AG09319 (cell line): ENCODE data around the gene GCK.

Experiments used
- DNase-seq: peaks from one replicate; pipeline ENCODE4 v3.0.0-alpha.2; 2010; ENCODE audit warnings: low read depth; ENCODE audit errors: extremely low read depth
- TF ChIP-seq, protein P1 (sequence below): IDR thresholded peaks from 2 replicates; pipeline ENCODE4 v1.5.1; 2011; ENCODE audit warnings: low read depth, mild to moderate bottlenecking, inconsistent platforms, low read length, moderate library complexity

GCK gene

DNA sequence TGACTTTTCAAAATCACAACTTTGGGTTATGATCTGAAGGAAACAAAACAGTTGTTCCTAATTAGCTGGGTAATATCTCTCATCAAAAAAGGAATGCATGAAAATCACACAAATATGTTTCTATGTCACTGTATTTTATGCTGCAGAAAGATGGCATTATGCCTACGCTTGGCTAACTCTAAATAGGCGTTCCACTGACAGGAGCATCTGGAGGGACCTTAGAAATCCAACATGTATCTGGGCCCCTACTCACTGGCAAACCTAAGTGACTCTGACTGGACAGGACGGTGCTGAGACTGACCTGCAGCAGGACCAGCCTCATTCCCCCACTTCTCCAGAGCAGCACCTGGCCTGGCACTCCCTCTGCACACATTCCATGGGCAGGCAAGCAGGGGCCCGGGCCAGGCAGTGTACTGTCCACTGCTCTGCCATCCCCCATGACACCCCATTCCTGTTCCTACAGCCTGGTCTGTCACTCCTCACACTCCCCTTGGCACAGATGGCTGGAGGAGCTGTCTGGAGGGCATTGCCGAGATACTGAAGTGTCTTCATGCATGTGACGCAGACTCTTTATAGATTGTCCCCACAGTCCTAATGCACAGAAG is 45.5 kb downstream of the GCK start:
- DNase-seq = no peak
- TF ChIP-seq, protein P1, sequence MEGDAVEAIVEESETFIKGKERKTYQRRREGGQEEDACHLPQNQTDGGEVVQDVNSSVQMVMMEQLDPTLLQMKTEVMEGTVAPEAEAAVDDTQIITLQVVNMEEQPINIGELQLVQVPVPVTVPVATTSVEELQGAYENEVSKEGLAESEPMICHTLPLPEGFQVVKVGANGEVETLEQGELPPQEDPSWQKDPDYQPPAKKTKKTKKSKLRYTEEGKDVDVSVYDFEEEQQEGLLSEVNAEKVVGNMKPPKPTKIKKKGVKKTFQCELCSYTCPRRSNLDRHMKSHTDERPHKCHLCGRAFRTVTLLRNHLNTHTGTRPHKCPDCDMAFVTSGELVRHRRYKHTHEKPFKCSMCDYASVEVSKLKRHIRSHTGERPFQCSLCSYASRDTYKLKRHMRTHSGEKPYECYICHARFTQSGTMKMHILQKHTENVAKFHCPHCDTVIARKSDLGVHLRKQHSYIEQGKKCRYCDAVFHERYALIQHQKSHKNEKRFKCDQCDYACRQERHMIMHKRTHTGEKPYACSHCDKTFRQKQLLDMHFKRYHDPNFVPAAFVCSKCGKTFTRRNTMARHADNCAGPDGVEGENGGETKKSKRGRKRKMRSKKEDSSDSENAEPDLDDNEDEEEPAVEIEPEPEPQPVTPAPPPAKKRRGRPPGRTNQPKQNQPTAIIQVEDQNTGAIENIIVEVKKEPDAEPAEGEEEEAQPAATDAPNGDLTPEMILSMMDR = no peak

DNA sequence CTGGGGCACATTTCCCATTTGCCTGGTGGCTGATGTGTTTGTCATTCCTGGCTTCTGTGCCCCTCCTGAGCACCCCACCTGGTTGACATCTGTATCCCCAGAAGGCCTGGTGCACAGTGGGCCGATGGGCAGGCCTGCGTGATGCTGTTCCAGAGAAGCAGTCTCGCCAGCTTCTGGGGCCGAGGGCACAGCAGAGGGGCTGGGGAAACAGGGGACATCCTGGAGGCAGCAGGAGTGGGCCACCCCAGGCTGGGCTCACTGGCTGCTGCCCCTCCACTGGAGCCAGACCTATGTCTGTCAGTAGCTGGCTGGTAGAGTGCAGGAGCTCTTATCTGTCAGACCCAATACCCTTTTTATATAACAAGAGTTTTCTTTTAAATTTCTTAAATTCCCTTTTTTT is 47.2 kb downstream of the GCK start:
- TF ChIP-seq, protein P1 = no peak
- DNase-seq = no peak

DNA sequence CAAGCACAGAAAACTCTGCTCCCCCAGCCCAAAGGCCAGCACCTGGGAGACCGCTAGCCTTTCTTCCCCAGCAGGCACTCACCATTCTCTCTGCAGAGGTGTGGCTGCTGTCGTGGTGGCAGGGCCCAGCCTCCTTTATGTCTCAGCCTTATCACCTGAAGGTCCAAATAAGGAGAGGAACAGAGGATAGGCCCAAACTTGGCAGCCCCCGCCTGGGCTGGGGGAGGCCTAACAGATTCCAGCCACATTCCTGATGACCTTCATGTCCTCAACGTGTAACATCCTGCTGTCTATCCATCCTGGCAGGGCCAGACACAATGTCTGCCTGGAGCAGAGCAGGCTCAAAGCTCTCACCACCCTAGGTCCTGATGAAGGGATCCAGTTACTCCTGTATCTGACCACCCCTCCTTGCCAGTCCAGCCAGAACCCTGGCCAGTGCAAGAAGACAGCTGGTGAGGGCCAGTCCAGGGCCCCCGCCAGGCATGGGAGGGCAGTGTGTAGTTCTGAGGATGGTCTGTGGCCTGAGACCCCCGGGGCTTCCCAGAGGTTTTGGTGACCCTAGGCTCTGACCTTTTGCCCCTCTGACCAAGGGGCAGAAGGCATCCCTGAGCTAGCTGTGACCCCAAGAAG is 47.9 kb downstream of the GCK start, which contains the start of gene MYL7:
TSS of gene MYL7 (minus strand) at position 112 of the 630 bp plus-strand sequence. CDS start at position 85, 27 bp downstream.
- TF ChIP-seq, protein P1 = no peak
- DNase-seq = no peak

DNA sequence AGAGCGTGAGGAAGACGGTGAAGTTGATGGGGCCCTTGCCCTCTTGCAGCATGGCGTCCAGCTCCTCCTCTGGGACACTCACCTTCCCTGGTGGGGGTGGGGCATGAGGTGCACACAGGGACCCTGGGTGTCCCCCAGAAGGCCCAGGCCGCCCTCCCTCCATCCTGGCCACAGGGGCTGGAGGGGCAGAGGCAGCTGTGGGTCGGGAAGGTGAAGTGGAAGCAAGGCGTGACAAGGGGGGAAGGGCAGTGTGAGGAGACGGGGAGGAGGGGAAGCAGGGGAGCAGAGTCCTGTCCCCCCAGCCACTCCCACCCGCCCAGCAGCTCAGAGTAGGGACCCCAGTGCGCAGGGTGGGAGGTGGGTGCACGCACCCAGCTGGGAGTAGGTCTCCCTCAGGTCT is 48.9 kb downstream of the GCK start:
- TF ChIP-seq, protein P1 = no peak
- DNase-seq = no peak

DNA sequence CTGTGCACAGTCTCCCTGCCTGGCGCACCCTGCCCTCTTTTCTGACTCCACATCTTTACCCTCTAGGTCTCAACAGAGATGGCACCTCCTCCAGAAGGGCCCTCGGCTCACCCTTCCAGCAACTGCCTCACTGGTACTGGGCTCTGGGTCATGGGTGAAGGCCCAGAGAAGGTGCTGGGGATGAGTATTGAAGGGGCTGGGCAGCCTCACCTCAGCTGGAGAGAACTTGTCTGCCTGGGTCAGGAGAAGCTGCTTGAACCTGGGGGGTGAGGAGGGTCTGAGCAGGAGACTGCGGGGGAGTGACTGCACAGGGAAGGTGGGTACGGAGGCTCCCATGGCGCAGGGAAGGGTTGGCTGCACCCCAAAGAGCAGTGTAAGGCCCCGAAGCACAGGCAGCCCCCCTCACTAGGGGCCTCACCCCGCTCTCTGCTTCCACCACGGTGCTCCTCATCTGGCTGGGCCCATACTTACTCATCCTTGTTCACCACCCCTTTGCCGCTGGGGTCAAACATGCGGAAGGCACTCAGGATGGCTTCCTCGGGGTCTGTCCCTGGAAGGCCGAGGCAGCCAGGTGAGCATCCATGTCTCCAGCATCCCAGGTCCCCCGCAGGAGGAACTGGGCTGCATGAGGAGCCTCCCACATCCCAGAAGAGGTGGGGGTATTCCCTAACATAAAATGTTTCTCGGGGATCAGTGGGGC is 49.8 kb downstream of the GCK start:
- TF ChIP-seq, protein P1 = no peak

DNA sequence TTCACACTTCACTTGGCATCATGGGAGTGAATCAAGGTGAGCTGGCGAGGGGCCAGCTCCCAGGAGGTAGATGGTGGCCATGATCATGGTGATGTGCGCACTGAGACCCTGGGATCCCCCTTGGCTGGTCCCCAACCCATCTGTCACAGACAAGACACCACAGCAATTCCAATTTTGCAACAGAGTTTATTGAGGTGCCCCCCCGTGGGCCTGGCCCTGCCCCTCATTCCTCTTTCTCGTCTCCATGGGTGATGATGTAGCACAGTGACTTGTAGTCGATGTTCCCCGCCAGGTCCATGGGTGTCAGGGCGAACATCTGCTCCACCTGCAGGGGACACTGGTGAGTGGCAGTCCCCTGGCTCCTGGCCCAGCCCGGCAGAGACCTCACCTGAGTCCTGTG is 50.5 kb downstream of the GCK start:
- no peak for DNase-seq
- TF ChIP-seq, protein P1 = no peak

More for the DNA sequence above, 49.8 kb downstream of the GCK start:
- no peak for DNase-seq

DNA sequence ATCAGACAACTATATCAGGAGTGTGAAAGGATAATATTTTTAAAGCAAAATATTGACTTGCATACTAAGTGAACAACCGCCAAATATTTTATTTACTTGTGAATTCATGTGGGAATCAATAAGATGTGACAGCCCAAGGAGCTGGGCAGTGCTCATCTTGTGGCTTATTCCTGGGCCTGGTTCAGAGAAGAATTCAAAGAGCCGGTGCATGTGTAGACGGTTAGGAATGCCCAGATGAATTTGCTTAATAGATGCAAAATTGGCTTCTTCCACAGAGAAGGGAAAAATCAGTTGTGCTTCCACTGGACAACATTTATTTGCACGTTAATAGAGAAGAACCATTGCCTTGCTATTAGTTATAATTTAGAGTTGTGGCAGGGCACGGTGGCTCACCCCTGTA is 52.5 kb downstream of the GCK start:
- DNase-seq = no peak
- TF ChIP-seq, protein P1 = no peak
